Measurements from ENCODE around the gene ZNF254.
"Not testable (repeated sequence)": the region's sequence is repeated elsewhere in the genome, so short reads cannot be mapped to it uniquely, and the experiment has no call there.

The ZNF254 gene

GRCh38 chr19:24086974-24087595 lies at the start of gene ZNF254:
Gene ZNF254 (plus strand): TSS chr19:24087187. CDS start chr19:24087308, 121 bp downstream.
- DNase-seq (ENCODE audit: low spot score) = peak; percentile 94

- no peak for DNase-seq (ENCODE audit: low spot score)
Observed at GRCh38 chr19:24040621-24041020, 46.4 kb upstream of the ZNF254 start.

- not testable (repeated sequence) for DNase-seq (ENCODE audit: low spot score)
Observed at GRCh38 chr19:24041326-24041725, 45.7 kb upstream of the ZNF254 start.

GRCh38 chr19:24046550-24046949 lies 40.4 kb upstream of the ZNF254 start:
- no peak for DNase-seq (ENCODE audit: low spot score)

- no peak for DNase-seq (ENCODE audit: low spot score)
Observed at GRCh38 chr19:24048261-24048660, 38.7 kb upstream of the ZNF254 start.

- DNase-seq (ENCODE audit: low spot score) = no peak
Observed at GRCh38 chr19:24049537-24049936, 37.5 kb upstream of the ZNF254 start.

GRCh38 chr19:24051516-24051915 lies 35.5 kb upstream of the ZNF254 start:
- no peak for DNase-seq (ENCODE audit: low spot score)

- no peak for DNase-seq (ENCODE audit: low spot score)
Observed at GRCh38 chr19:24052811-24053210, 34.2 kb upstream of the ZNF254 start.

GRCh38 chr19:24053601-24054000 lies 33.4 kb upstream of the ZNF254 start:
- DNase-seq (ENCODE audit: low spot score) = no peak

- DNase-seq (ENCODE audit: low spot score) = peak; percentile 81
Observed at GRCh38 chr19:24054044-24054935, 32.7 kb upstream of the ZNF254 start.

GRCh38 chr19:24055548-24055947 lies 31.4 kb upstream of the ZNF254 start:
- DNase-seq (ENCODE audit: low spot score) = no peak

- DNase-seq (ENCODE audit: low spot score) = no peak
Observed at GRCh38 chr19:24057144-24057543, 29.8 kb upstream of the ZNF254 start.

- DNase-seq (ENCODE audit: low spot score) = no peak
Observed at GRCh38 chr19:24059563-24060295, 27.3 kb upstream of the ZNF254 start.

GRCh38 chr19:24060687-24061356 lies 26.2 kb upstream of the ZNF254 start:
- no peak for DNase-seq (ENCODE audit: low spot score)

GRCh38 chr19:24062190-24062589 lies 24.8 kb upstream of the ZNF254 start:
- DNase-seq (ENCODE audit: low spot score) = no peak

- no peak for DNase-seq (ENCODE audit: low spot score)
Observed at GRCh38 chr19:24063295-24063694, 23.7 kb upstream of the ZNF254 start.

GRCh38 chr19:24064175-24064574 lies 22.8 kb upstream of the ZNF254 start:
- no peak for DNase-seq (ENCODE audit: low spot score)

GRCh38 chr19:24065243-24065642 lies 21.7 kb upstream of the ZNF254 start:
- DNase-seq (ENCODE audit: low spot score) = no peak

- no peak for DNase-seq (ENCODE audit: low spot score)
Observed at GRCh38 chr19:24065865-24066604, 21.0 kb upstream of the ZNF254 start.

- no peak for DNase-seq (ENCODE audit: low spot score)
Observed at GRCh38 chr19:24069905-24070657, 16.9 kb upstream of the ZNF254 start.

GRCh38 chr19:24071078-24071477 lies 15.9 kb upstream of the ZNF254 start:
- no peak for DNase-seq (ENCODE audit: low spot score)

Data from activated CD4-positive, alpha-beta T cell treated with anti-CD3 and anti-CD28 coated beads, Interleukin-2, Interleukin-4, amounts not matched to agents 100 ng/mL and 50 ng/mL, durations not matched to agents 16 hours and 8 hours (primary cell).